ENCODE measurements around the gene CTSZ. TPM values are rescaled to one million over a fixed set of nuclear protein-coding genes. Genes with fewer than 3 reads are reported as not detected.

CTSZ gene
- total and polyA plus RNA-seq, 11 donors = 92.2 to 482 (median 130) TPM

DNA sequence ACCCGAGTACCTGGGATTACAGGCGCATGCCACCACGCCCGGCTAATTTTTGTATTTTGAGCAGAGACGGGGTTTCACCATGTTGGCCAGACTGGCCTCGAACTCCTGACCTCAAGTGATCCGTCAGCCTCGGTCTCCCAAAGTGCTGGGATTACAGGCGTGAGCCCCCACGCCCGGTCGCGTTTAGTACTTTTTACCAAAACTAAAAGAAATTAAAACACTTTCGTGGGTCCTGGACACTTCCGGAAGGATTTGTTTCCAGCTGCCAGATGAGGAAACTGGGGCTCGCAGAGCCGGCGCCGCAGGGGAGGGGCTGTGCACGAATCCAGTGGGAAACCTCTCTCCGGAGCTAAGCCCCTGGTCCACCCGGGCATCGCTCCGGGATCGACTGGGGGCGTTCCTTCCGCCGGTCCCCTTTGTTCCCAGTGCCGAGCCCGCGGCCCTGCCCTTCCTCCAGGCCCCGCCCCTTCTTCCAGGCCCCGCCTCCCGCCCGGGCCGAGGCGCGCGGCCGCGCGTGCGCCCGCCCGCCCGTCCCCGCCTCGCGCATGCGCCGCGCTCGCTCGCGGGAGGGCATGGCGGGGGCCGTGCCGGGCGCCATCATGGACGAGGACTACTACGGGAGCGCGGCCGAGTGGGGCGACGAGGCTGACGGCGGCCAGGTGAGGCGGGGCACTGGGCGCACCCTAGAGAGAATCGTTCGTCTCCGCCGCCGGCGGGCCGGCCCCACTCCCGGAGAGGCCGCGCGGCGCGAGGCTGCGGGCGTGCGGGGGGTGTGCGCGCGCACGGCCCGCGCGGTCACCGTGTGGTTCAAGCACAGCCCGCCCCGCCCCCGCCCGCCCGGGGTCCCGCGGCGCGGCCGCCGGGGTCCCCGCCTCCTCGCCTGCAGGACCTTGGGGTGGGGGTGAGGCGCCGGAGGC is 26.1 kb downstream of the CTSZ start, which contains the start of gene NELFCD:
Gene NELFCD, plus strand, starts transcription at position 546 of the 917 bp plus-strand sequence. Its CDS starts 54 bp downstream, at position 600.
- DNase-seq (peak; percentile 89 to 95 (median 91)), ATAC-seq (peak; percentile 83 to 96 (median 94))
- no peaks in the 10 kb centered on the region for H3K27me3 ChIP-seq
- peak in 1 of 2 donors; percentile 88 for TF ChIP-seq POLR2A (IDR thresholded peaks at IDR 0.05)
- TF ChIP-seq, protein P1, sequence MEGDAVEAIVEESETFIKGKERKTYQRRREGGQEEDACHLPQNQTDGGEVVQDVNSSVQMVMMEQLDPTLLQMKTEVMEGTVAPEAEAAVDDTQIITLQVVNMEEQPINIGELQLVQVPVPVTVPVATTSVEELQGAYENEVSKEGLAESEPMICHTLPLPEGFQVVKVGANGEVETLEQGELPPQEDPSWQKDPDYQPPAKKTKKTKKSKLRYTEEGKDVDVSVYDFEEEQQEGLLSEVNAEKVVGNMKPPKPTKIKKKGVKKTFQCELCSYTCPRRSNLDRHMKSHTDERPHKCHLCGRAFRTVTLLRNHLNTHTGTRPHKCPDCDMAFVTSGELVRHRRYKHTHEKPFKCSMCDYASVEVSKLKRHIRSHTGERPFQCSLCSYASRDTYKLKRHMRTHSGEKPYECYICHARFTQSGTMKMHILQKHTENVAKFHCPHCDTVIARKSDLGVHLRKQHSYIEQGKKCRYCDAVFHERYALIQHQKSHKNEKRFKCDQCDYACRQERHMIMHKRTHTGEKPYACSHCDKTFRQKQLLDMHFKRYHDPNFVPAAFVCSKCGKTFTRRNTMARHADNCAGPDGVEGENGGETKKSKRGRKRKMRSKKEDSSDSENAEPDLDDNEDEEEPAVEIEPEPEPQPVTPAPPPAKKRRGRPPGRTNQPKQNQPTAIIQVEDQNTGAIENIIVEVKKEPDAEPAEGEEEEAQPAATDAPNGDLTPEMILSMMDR (IDR thresholded peaks at IDR 0.05) = no peak
- H3K4me3 ChIP-seq = peak within 1 kb of the TSS; percentile 64 to 96 (median 78)
- H3K9me3 ChIP-seq = peaks cover 0 to 8% (median 4%) of the 10 kb centered on the region in 12 donors
- peaks cover 0 to 5% (median under 1%) of the 10 kb centered on the region in 9 donors for H3K36me3 ChIP-seq
- peak within 1 kb of the TSS; percentile 53 to 93 (median 84) for H3K27ac ChIP-seq
- peaks cover 0 to 44% (median 29%) of the 10 kb centered on the region in 12 donors for H3K4me1 ChIP-seq
- WGBS, 4 donors = 7 to 50% (median 14%) methylated on average over 19 to 109 of the region's 109 CpGs
- intact Hi-C loops (cut with DNase I) = loop anchor here (1.0 to 10.0 kb wide), 10 partner anchors 51 to 329 kb away; partner anchors contain the start of genes ATP5F1E (in 5 of the 10) and STX16 (in 1 of the 10)

DNA sequence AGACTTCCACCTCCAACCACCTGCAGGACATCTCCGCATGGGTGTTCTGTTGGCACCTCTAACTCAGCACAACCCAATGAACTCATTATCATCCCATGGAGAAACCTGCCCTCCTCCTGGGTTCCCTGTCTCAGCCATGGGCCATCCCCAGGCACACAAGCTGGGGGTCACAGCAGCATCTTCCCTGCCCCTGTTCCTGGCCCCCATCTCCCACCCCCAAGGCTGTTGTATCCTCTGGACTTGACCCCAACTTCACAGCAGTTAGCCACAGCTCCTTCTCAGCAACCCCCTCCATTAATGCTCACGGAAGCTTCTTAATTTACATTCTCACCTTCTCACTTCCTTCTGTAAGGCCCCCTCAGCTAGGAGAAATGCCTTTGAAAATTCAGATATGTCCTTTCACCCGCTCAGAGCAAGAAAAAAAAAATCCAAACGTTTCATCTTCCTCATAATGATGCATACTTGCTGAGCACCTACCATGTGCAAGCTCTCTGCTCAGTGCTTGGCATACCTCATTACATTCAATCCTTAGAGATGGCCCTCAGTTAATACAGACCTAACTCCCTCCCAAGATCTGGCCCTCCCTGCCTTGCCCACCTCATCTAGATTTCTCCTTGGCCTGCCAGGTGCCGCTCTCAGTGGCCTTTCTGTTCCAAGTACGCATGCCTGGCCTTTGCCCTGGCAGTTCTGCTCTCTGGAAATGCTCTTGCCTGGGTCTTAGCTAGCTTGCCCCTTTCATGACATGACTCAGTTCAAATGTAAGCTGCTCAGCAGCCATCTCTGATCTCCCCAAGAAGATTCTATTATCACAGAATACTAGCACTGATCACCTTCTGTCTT is 28.5 kb downstream of the CTSZ start:
- peaks cover 0 to 27% (median 10%) of the 10 kb centered on the region in 12 donors for H3K4me1 ChIP-seq
- H3K27ac ChIP-seq = no peak overlapping the region
- intact Hi-C loops (cut with DNase I) = no loop called here
- WGBS, 4 donors = 71 to 79% (median 74%) methylated on average over 6 of the region's 6 CpGs
- H3K9me3 ChIP-seq = peaks cover 0 to 25% (median 13%) of the 10 kb centered on the region in 12 donors
- no peak overlapping the region for H3K4me3 ChIP-seq
- DNase-seq (no peak), ATAC-seq (no peak)
- TF ChIP-seq, protein P1 (IDR thresholded peaks at IDR 0.05) = no peak
- TF ChIP-seq POLR2A (IDR thresholded peaks at IDR 0.05) = no peak
- H3K36me3 ChIP-seq = no peaks in the 10 kb centered on the region
- H3K27me3 ChIP-seq = no peaks in the 10 kb centered on the region

DNA sequence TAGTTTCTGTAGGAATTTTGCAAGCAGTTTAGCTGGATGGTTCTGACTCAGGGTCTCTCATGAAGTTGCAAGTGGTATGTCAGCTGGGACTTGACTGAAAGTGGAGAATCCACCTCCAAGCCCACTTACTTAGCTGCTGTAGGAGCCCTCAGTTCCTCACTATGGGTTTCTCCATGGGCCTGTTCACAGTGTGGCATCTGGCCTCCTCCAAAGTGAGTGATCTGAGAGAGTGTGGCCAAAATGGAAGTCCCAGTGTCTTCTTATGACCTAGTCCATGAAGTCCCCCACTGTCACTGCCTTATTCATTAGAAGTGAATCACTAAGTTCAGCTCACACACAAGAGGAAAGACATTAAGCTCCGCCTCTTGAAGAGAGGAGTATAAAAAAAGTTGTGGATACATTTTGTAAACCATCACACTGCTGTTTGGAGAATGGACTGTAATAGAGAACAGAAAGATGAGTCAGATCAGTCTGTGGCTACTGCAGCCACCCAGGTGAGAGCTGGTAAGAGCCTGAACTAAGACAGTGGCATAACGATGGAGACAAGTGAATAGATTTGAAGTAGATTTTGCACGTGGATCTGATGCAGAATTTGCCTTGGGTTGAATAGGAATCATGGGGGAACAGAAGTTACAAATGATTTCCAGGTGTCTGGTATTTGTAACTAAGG is 30.9 kb downstream of the CTSZ start:
- ATAC-seq = no peak
- intact Hi-C loops (cut with DNase I) = no loop called here

More for the DNA sequence above, 30.9 kb downstream of the CTSZ start:
- Histone ChIP-seq H3K9me3 (peaks cover 0 to 25% (median 13%) of the 10 kb centered on the region in 12 donors), H3K4me3 (no peak overlapping the region), H3K27me3 (no peaks in the 10 kb centered on the region), H3K36me3 (no peaks in the 10 kb centered on the region), H3K27ac (no peak overlapping the region), H3K4me1 (peaks cover 0 to 9% (median 0%) of the 10 kb centered on the region in 12 donors)
- 87 to 91% (median 91%) methylated on average over 3 of the region's 3 CpGs for WGBS, 4 donors
- TF ChIP-seq, protein P1 (IDR thresholded peaks at IDR 0.05) = no peak
- no peak for DNase-seq

All from heart left ventricle (tissue), 16 donors.